Inflammatory macrophage treated with lipopolysaccharide for 4 hours (primary cell): ENCODE data around the gene RFX4.
"Not testable (repeated sequence)": the region's sequence is repeated elsewhere in the genome, so short reads cannot be mapped to it uniquely, and the experiment has no call there.

Experiments
- DNase-seq: peaks from one replicate; pipeline ENCODE4 v3.0.0-alpha.2; 2020

RFX4 gene

DNA sequence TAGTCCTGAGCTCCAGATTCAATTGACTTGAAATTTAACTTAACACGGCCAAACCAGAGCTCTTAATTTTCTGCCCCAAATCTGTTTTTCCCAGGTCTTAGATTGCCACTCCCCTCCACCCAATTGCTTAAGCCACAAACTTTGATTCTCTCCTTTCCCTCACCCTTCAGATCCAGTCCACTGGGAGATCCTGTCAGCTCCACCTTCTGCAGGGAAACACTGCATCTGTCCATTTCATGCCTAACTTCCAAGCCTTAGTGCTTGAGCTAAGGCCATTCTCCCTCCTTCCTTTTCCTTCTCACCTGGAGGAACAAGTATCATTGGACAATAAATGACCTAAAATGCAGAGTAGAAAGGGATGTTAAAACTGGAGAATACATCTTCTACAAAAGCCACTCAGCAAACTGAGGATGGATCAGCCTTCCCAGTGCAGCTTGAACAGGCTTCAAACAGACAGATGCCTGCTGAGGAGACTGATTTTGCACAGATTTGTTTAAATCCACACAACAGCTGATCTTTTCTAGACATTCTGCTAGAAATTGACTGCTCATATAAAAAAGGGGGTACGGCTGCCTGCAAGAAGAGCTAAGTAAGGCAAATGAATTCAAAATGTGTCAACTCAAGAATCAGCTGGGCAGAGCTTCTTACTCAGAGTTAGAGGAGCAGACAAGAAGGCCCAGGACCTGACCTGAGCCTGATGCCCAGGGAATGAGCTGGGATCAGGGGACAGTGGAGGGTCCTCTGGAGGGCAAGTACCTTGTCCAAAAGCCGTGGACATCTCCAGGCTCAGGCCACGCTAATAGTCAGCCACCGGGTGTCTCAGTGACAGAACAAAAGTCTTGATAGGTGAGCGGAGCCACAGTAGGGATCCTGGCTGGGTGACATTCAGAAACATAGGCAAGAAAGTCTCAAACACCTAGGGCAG is 110.4 kb downstream of the RFX4 start:
- DNase-seq = no peak

DNA sequence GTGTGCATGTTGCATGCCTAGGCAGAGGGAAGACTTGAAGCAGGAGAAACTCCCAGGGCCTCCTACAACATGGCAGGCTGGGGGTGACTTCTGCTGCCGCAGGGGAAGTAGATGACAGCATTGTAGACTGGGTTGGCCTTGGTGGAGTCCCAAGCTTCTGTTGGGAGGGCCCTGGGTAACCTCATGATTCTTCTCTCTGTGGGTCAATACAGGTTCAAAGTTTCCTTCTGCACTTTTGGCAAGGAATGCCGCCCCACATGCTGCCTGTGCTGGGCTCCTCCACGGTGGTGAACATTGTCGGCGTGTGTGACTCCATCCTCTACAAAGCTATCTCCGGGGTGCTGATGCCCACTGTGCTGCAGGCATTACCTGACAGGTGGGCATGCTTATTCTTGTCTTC is 113.3 kb downstream of the RFX4 start:
- no peak for DNase-seq

DNA sequence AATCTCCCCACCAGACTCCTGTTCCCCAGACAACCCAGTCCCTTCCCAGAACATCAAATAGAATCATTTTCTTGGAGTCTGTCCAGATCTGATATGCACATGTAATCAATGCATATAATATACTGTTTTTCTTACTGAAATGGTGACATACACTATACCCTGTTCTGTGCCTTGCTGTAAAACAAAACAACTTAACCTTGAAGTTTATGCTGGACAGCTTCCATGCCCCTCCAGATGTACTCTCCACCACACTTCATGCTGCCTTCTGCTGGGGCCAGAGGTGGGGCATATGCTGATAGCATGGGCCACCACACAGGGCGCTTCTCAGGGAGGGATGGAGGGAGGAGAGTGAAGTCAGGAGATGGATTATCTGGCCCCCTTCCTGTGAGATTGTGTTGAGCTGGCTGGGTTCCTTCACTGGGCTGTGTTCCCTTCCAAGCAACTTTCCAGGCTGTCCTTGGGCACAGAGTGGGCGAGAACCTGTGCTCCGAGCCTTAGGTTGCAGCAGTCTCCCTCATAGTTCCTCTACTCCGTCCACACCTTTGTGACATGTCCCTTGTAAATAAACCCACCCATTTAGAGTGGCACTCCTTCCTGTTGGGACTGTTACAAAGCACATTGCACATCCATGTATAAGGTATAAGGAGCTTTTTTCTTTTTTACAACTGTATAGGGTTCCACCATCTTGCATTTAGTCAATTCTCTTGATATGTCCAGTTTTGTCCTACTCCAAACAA is 114.0 kb downstream of the RFX4 start:
- DNase-seq = no peak

DNA sequence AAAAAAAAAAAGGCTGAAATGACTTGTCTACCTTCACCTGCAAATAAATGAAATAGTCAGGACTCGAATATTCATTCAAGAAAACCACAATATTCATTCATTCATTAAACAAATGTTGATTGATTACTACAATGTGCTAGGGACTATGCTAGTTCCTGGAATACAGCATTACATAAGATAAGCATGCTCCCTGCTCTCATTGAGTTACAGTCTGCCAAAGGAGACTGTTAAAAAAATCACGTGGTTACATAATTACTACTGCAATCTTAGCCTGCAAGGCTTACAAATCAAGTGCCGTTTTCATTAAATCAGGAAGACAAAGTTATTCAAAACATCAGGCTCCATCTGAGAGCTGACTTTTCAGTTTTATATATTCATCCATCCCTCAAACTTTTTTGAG is 121.3 kb downstream of the RFX4 start:
- DNase-seq = no peak

DNA sequence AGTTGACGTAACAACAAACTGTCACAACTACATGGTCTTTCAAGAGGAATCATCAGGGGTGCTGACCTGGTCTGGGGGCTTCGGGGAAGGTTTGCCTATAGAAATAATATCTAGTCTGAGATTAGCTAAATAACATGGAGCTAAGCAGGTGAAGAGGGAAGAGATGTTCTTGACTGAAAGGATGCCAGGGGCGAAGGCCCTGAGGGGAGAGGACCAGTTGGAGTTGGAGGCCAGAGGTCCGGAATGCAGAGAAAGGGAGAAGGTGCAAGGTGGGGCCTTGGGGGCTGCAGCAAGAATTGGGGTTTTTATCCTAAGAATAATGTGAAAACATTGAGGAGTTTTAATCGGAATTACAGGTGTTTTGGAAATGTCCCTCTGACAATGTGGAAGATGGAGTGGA is 123.2 kb downstream of the RFX4 start:
- no peak for DNase-seq

DNA sequence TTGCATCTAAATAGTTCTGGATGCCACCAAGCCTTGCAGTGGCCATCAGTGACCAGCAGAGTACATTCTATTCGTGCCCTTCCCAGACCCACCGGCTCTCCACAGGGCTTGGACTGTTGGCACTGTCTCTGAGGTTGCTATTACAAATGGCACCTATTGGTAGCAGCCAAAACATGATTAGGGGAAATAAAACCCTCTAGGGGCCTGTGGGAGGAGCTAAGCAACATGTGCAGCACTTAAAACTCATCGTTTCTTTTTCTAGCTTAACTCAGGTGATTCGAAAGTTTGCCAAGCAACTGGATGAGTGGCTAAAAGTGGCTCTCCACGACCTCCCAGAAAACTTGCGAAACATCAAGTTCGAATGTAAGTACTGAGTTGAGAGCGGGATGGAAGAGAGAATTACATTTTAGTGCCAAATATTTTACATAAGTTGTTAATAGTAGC is 126.3 kb downstream of the RFX4 start:
- no peak for DNase-seq

DNA sequence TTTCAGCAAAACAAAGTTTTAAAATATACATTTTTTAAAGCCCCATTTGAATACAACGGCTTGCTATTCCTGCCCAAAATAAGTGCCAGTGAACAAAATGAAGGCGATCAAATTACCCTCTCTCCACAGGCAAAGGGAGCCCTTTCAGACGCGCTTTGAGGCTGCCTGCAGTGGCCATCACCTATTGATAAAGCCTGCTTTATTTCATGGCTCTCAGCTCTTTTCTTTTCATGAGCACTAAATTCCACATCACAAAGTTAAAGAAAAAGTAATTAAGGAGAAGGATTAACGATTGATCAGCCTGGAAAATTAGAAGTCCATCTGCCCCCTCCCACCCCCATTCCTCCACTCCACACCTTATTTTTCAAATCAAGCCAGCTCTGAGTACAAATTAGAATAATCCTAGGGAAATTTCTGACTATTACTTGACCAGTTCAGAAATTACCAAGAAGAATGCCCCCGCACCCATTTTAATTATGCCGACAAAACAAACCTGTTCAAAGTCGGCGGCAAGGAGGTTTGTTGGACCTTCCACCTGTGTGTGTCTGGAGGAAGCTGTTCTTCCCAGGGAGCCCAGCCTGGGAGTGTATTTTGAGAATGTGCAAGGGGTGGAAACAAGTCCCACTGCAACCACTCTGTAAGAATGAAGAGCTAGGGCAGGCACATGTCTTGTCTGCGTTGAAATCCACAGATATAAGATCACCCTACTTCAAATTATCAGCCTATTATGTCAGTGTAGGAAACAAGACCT is 127.5 kb downstream of the RFX4 start:
- no peak for DNase-seq

DNA sequence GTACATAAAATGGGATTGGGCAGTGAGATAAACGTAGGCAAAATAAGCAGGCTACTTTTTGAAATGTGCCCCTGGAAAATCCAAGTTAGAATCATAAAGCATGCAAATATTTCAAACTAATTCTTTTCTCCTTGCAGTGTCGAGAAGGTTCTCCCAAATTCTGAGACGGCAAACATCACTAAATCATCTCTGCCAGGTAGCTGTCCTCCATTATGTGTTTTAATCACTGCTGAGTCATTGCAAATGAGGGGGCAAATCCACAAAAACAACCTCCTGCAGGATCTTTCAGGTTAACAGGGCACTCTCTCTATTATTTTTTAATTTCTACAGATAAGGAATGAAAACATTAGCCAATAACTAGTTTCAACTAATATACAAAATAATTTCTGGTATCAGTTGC is 128.5 kb downstream of the RFX4 start:
- DNase-seq = no peak

DNA sequence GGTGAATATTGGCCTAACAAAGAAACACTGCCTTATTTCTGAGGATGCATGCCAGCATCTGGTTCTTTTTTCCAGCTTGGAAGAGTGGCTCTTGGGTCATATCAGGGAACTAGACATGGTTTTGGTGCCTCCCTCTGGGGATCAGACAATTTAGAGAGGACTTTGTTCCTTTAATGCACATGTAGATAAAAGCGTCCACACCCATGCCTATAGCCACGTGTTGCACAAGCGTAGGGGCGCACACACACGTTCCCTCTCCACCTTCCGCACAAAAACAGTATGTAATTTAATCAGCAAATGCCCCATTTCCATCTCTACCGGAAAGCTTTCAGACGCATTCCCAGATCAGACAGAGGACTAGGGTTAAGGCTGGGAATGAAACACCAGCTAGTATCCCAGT is 130.0 kb downstream of the RFX4 start:
- DNase-seq = no peak

DNA sequence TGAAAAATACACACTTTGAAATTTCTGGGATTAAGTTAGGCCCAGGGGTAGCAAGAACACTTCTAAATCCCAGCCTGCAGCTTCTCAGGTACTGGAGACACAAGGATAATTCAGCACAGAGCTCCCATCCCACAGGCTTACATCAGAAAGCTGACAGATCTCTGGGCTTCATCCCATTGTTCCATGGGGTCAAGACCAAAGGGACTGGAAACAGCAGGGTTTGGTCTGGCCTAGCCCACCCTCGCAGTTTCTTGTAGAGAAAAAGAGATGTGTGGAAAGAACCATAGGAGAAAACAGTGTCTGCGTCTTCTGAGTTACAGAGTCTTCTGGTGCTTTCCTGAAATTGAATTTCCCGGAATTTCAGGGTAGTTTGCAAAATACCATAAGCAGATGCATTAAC is 132.1 kb downstream of the RFX4 start:
- no peak for DNase-seq

DNA sequence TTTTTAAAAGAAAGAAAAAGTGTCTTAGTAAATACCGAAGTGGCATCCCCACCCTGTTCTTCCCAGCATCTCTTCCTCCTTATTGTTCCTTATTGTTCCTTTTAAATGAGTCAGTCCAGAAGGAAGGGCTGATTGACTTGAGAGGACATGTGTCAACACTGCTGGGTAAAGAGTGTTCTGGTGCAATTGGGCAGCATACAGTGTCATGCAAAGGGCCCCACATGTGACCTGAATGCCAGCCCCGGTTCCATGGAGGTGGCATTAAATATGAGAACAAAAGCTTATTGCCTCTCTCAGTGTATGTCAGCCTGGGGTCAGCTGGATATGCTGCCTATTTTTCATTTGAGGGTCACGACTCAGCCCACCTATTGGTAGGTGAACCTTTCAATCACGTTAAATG is 132.8 kb downstream of the RFX4 start:
- DNase-seq = no peak

DNA sequence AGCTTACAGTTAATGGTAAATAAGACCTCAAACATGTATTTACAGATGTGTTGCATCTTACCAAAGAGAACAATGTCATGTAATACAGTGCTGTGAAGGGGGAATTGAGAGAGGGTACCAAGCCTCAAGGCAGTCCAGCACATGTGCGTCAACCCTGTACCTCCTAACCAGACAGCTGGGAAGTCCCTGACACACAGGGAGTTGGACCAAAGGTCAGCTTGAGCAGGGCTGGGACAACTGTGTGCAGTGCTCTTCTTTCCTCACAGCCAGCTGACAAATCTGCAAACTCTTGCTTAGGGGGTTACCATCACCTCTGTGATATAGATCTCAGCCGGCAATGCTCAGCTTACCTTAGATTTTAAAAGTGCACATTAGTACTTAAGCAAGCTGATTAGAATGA is 134.9 kb downstream of the RFX4 start:
- no peak for DNase-seq

DNA sequence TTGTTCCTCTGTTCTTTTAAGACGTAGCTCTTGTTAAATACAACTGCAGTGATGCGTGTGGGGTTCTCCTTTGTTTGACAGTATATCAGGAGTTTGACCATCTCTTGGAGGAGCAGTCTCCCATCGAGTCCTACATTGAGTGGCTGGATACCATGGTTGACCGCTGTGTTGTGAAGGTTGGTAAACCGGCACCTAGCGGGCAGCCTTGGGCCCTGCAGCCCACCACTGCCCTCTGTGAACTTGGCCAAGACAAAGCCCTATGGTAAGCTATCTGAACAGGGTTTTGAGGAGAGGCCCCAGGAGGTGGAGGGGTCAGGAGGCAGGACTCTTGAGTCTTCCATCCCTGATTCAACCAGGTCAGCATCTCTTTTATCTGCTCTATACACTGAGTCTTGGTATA is 137.1 kb downstream of the RFX4 start:
- DNase-seq = no peak

DNA sequence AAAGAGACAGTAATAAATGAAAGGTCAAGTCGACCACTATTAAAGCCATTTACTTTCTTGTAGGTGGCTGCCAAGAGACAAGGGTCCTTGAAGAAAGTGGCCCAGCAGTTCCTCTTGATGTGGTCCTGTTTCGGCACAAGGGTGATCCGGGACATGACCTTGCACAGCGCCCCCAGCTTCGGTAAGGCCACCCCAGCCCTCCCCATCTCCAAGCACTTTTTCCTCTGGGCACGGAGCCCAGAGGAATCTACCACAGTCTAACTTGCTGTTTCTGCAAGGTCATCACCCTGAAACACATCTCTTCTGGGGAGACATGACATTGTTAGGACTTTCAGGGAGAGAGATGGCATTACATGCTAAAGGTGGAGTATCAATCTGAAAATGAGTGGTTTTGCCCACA is 137.9 kb downstream of the RFX4 start:
- no peak for DNase-seq

DNA sequence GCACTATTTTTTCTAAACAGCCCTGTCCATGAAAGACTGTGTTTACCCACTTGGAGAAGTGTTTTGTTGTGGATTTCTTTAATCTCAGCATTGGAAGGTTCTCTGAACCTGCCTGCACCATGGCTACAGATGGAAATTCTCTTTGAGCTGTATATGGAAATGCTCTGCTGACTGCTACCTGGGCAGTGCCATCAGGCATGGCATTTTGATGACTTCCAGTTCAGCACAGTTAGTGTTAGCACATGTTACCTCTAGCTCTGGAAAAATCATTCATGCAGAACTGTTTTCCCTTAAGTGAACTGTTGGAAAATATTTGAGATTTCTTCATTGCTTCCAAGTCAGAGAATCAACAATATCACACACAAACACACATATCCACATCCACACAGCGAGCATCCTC is 139.1 kb downstream of the RFX4 start:
- no peak for DNase-seq

DNA sequence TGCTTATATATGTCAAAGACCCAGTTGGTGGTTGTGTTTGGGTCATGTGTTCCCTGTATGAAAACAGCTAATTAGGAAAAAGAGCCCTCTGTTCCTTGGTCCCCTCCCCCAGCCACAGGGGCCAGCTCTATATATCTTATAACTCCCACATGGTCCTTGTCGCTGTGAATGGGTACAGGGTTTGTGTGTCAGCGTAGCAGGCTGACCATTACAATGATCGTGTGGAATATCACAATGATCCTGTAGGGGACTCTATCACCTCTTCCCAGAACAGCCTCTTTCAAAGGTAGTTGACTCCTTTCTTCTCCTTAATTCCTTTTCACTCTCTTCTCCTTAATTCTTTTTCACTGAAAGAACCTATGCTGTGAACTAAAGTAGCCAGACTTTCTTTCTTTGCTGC is 140.0 kb downstream of the RFX4 start:
- DNase-seq = no peak

DNA sequence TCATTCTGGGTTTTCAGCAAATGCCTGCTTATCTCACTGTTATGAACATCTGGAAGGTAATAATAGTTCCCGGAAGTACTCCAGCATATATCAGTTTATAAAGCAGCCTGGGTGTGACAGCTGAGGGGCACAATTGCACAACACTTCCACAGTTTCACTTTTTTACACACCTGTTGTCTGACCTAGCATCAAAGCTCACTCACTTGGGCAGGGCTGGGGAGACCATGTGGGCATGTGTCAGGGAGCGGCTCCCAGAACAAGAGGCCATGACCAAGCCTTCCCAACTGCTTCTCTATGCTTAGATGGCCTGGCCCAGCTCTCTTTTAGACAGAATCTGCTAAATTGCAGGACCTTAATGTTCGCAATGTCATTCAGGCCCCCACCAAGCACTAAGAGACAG is 140.6 kb downstream of the RFX4 start:
- no peak for DNase-seq

DNA sequence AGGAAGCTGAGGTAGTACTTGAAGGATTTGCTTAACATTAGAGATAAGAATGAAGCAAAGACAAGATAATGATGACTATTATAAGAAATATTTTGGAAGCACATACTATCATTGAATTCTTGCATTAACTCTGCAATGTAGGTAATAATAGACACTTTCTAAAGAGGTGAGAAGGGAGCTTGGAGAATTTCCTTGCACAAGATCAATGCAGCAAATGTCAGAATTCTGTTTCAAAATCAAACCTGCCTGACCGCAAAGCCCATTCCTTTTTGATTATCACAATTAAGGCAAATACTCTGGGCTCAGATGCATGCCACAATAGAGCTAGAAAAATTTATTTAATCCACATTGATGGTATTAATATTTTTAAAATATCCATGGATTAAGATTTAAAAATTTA is 141.3 kb downstream of the RFX4 start:
- no peak for DNase-seq

DNA sequence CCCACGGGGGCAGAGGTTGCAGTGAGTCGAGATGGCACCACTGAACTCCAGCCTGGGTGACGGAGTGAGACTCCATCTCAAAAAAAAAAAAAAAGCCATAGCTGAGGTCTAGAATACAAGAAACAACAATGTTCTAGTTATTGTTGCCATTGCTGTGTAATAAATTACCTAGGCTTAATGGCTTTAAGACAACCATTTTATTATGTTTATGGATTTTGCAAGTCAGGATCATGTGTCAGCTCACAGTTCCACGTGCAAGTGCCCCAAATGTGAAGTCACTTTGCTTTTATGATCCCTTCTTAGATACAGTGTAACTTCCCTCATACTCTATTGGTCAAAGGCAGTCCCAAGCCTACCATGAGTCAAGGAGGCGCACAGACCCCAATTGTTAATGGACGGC is 142.1 kb downstream of the RFX4 start:
- no peak for DNase-seq

DNA sequence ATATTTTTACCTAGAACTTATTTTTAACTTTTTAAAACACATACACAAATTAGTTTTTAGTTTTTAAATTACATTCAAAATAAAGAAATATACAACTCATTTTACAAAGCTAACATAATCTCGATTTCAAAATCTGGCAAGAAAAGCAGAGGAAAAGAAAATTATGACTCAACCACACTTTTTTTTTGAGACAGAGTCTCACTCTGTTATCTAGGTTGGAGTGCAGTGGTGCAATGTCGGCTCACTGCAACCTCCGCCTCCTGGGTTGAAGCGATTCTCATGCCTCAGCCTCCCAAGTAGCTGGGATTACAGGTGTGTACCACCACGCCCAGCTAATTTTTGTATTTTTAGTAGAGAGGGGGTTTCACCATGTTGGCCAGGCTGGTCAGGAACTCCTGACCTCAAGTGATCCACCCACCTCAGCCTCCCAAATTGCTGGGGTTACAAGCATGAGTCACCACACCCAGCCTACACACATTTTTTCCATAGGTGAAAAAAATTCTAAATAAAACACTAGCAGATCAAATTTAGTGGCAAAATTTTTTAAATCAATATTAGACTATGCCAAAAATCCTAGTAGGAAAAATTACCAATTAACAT is 143.9 kb downstream of the RFX4 start:
- DNase-seq = not testable (repeated sequence)

DNA sequence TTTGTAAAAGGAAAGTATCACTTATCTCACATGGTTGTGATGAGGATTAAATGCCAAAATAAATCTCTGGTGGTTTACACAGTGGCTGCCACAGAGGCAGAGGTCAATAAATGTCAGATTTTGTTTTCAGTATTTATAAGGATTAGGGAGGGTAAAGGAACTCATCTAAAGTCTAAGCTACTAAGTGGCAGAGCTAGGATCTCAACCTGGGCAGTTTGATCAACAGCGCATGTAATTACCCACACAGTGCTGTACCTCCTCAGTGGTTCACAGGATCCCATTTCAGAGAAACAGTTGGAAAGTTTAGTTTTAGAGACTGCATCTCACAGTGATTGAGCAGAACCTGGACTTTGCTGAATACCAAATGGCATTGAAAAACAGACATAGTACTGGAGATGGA is 146.8 kb downstream of the RFX4 start:
- DNase-seq = no peak

DNA sequence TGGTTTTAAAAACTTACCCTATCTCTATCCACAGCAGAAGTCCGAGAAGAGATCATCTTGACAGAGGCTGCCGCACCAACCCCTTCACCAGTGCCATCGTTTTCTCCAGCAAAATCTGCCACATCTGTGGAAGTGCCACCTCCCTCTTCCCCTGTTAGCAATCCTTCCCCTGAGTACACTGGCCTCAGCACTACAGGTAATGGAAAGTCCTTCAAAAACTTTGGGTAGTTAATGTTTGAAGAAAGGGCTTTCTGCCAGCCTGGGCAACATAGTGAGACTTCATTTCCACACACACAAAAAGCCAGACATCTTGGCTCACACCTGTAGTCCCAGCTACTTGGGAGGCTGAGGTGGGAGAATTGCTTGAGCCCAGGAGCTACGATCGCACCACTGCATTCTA is 150.1 kb downstream of the RFX4 start:
- DNase-seq = no peak

DNA sequence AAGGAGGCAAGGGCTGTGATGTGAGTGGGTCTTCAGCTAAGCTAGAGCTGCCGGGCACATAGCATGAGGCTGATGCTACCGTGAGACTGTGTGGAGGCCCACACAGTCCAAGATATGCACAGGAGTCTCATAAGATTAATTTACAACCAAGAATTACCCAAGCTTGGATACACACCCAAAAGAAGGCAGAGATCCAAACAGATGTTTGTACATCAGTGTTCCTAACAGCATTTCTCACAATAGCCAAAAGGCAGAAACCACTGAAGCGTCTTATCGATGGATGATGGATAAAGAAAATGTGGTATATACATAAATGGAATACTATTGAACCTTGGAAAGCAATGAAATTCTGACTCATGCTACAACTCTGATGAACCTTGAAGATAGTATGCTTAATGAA is 150.9 kb downstream of the RFX4 start:
- no peak for DNase-seq
